Vagina (tissue), 2 donors: ENCODE data around the gene TTLL12.

Experiments used
- CTCF ChIP-seq, 3 experiments: fragments of 450-650 bp in 2 of 3; fragments of 200-600 bp in 1 of 3; sonication (generic) in 1 of 3; IDR thresholded peaks; one replicate each; pipeline ENCODE4 v1.5.1; 2017 to 2019; ENCODE audit warnings: antibody characterized with exemption in 3 of 3, mild to moderate bottlenecking in 2 of 3, moderate library complexity in 2 of 3
- POLR2A ChIP-seq, 2 donors: fragments of 450-650 bp; IDR thresholded peaks; one replicate each; pipeline ENCODE4 v1.6.1; 2017; ENCODE audit warnings: antibody characterized with exemption in 2 of 2, mild to moderate bottlenecking in 2 of 2, moderate library complexity in 2 of 2
- POLR2AphosphoS5 ChIP-seq, 2 donors: sonication (generic); formaldehyde crosslinking; IDR thresholded peaks; one replicate each; pipeline ENCODE4 v1.9.0; 2017; ENCODE audit warnings: antibody characterized with exemption in 2 of 2, mild to moderate bottlenecking in 2 of 2, low read depth in 1 of 2; ENCODE audit not compliant: insufficient read depth in 1 of 2

- TF ChIP-seq CTCF (IDR thresholded peaks at IDR 0.05): no peak
- no peak for TF ChIP-seq POLR2AphosphoS5 (IDR thresholded peaks at IDR 0.05; ENCODE audit: insufficient read depth in 1 of 2, low read depth in 1 of 2)
- TF ChIP-seq POLR2A (IDR thresholded peaks at IDR 0.05): no peak
These were observed 25.1 kb upstream of the TTLL12 start for GRCh38 chr22:43211941-43212433.
